ENCODE results near the gene PRPSAP1.

GRCh38 chr17:76279742-76280287 is 73.9 kb downstream of the PRPSAP1 start:
- TF ChIP-seq CTCF (conservative IDR thresholded peaks at IDR 0.05; ENCODE audit: low read depth, low read length) (no peak; the same call in 1 of the 2 replicates), EZH2 (IDR thresholded peaks at IDR 0.05; ENCODE audit: low read length, unreplicated experiment) (no peak)

All from PC-3 (cell line).